Stimulated activated CD4-positive, alpha-beta T cell treated with anti-CD3 and anti-CD28 coated beads, TNF-alpha, amount 100 ng/mL, for 48 hours (primary cell): ENCODE results near the gene ZNF761.
A peak's percentile ranks its signal among the peaks of the same experiment; 100 is the strongest.
"Not testable (repeated sequence)": the region's sequence is repeated elsewhere in the genome, so short reads cannot be mapped to it uniquely, and the experiment has no call there.

Experiments used
- DNase-seq, 3 donors: peaks; one replicate each; pipeline ENCODE4 v3.0.0-alpha.2; 2020; ENCODE audit warnings: low read depth in 3 of 3

The ZNF761 gene

GRCh38 chr19:53431399-53432087 is at the start of gene ZNF761:
Gene ZNF761 (plus strand): TSS chr19:53431984. CDS start chr19:53447269, 15,285 bp downstream.
- peak; percentile 91 to 95 (median 94) for DNase-seq

- DNase-seq: no peak
Observed at GRCh38 chr19:53388168-53388567, 43.6 kb upstream of the ZNF761 start.

GRCh38 chr19:53388904-53389303 is 42.9 kb upstream of the ZNF761 start:
- no peak for DNase-seq

GRCh38 chr19:53389571-53389970 is 42.2 kb upstream of the ZNF761 start:
- DNase-seq: no peak

- no peak for DNase-seq
Observed at GRCh38 chr19:53389978-53390377, 41.8 kb upstream of the ZNF761 start.

GRCh38 chr19:53394522-53394973 is 37.2 kb upstream of the ZNF761 start:
- no peak for DNase-seq

- peak; percentile 89 to 95 (median 92) for DNase-seq
Observed at GRCh38 chr19:53394974-53395839, 36.6 kb upstream of the ZNF761 start, which contains the start of gene ZNF765. Gene ZNF765 (plus strand): TSS chr19:53395149. CDS start chr19:53398016, 2,867 bp downstream.

- DNase-seq: not testable (repeated sequence)
Observed at GRCh38 chr19:53395840-53396524, 35.8 kb upstream of the ZNF761 start.

- no peak for DNase-seq
Observed at GRCh38 chr19:53396525-53396868, 35.3 kb upstream of the ZNF761 start.

GRCh38 chr19:53397918-53398317 is 33.9 kb upstream of the ZNF761 start:
- not testable (repeated sequence) for DNase-seq

GRCh38 chr19:53409505-53410204 is 22.1 kb upstream of the ZNF761 start:
- DNase-seq: no peak

- not testable (repeated sequence) for DNase-seq
Observed at GRCh38 chr19:53420520-53421315, 11.1 kb upstream of the ZNF761 start.

GRCh38 chr19:53422551-53422950 is 9.2 kb upstream of the ZNF761 start:
- no peak for DNase-seq

GRCh38 chr19:53423074-53423473 is 8.7 kb upstream of the ZNF761 start:
- DNase-seq: not testable (repeated sequence)

- DNase-seq: not testable (repeated sequence)
Observed at GRCh38 chr19:53423680-53424079, 8.1 kb upstream of the ZNF761 start.

GRCh38 chr19:53424968-53425597 is 6.7 kb upstream of the ZNF761 start:
- DNase-seq: peak; percentile 21 to 66 (median 29)

- peak in 1 of 3 donors; percentile 5 for DNase-seq
Observed at GRCh38 chr19:53432088-53432661, 391 bp downstream of the ZNF761 start.

- DNase-seq: not testable (repeated sequence)
Observed at GRCh38 chr19:53443809-53444208, 12.0 kb downstream of the ZNF761 start.

- DNase-seq: not testable (repeated sequence)
Observed at GRCh38 chr19:53447196-53447595, 15.4 kb downstream of the ZNF761 start.

- no peak for DNase-seq
Observed at GRCh38 chr19:53455828-53456227, 24.0 kb downstream of the ZNF761 start.
